ENCODE results near the gene GCH1. TPM values are rescaled to one million over a fixed set of nuclear protein-coding genes. Genes with fewer than 3 reads are reported as not detected.
"Not testable (repeated sequence)": the region's sequence is repeated elsewhere in the genome, so short reads cannot be mapped to it uniquely, and the experiment has no call there.

The GCH1 gene
- total RNA-seq, 1 donor from 2014 or later: 49.9 TPM

GRCh38 chr14:54803926-54804537 is 98.6 kb downstream of the GCH1 start:
- no peak for DNase-seq
- Mint-ChIP-seq H3K27ac (no peak overlapping the region), H3K36me3 (ENCODE audit: low read depth) (no peaks in the 10 kb centered on the region), H3K4me3 (no peak overlapping the region), H3K4me1 (peaks cover 4% of the 10 kb centered on the region), H3K27me3 (peaks cover 37% of the 10 kb centered on the region), H3K9me3 (no peaks in the 10 kb centered on the region)
- intact Hi-C loops (cut with micrococcal nuclease): loop anchor here (10.0 kb wide), 1 partner anchor 439 kb away; no protein-coding TSS in a partner anchor

GRCh38 chr14:54803396-54803795 is 99.2 kb downstream of the GCH1 start:
- Mint-ChIP-seq H3K9me3 (no peaks in the 10 kb centered on the region), H3K27me3 (peaks cover 39% of the 10 kb centered on the region), H3K36me3 (ENCODE audit: low read depth) (no peaks in the 10 kb centered on the region), H3K4me3 (no peak overlapping the region), H3K27ac (no peak overlapping the region), H3K4me1 (peaks cover 4% of the 10 kb centered on the region)
- intact Hi-C loops (cut with micrococcal nuclease): loop anchor here (10.0 kb wide), 1 partner anchor 439 kb away; no protein-coding TSS in a partner anchor
- no peak for DNase-seq

- intact Hi-C loops (cut with micrococcal nuclease): loop anchor here (10.0 kb wide), 1 partner anchor 437 kb away; no protein-coding TSS in a partner anchor
- H3K27me3 Mint-ChIP-seq: peaks cover 48% of the 10 kb centered on the region
- H3K9me3 Mint-ChIP-seq; H3K36me3 Mint-ChIP-seq (ENCODE audit: low read depth); DNase-seq; H3K27ac Mint-ChIP-seq; H3K4me3 Mint-ChIP-seq; H3K4me1 Mint-ChIP-seq: not testable (repeated sequence)
These were observed 101.1 kb downstream of the GCH1 start for GRCh38 chr14:54801482-54801881.

GRCh38 chr14:54798465-54799124 is 104.0 kb downstream of the GCH1 start:
- H3K4me1 Mint-ChIP-seq: no peaks in the 10 kb centered on the region
- DNase-seq: no peak
- no peak overlapping the region for H3K4me3 Mint-ChIP-seq
- H3K27ac Mint-ChIP-seq: no peak overlapping the region
- no peaks in the 10 kb centered on the region for H3K9me3 Mint-ChIP-seq
- no peaks in the 10 kb centered on the region for H3K36me3 Mint-ChIP-seq (ENCODE audit: low read depth)
- peaks cover 40% of the 10 kb centered on the region for H3K27me3 Mint-ChIP-seq
- intact Hi-C loops (cut with micrococcal nuclease): no loop called here

GRCh38 chr14:54797986-54798385 is 104.6 kb downstream of the GCH1 start:
- no peaks in the 10 kb centered on the region for H3K9me3 Mint-ChIP-seq
- H3K36me3 Mint-ChIP-seq (ENCODE audit: low read depth): no peaks in the 10 kb centered on the region
- H3K27ac Mint-ChIP-seq: no peak overlapping the region
- peaks cover 39% of the 10 kb centered on the region for H3K27me3 Mint-ChIP-seq
- no peak for DNase-seq
- no peaks in the 10 kb centered on the region for H3K4me1 Mint-ChIP-seq
- H3K4me3 Mint-ChIP-seq: no peak overlapping the region
- intact Hi-C loops (cut with micrococcal nuclease): no loop called here

GRCh38 chr14:54797556-54797955 is 105.1 kb downstream of the GCH1 start:
- Mint-ChIP-seq H3K36me3 (ENCODE audit: low read depth) (no peaks in the 10 kb centered on the region), H3K9me3 (no peaks in the 10 kb centered on the region), H3K27me3 (peaks cover 37% of the 10 kb centered on the region), H3K4me3 (no peak overlapping the region), H3K27ac (no peak overlapping the region), H3K4me1 (no peaks in the 10 kb centered on the region)
- intact Hi-C loops (cut with micrococcal nuclease): no loop called here
- DNase-seq: no peak

- Mint-ChIP-seq H3K9me3 (no peaks in the 10 kb centered on the region), H3K4me3 (no peak overlapping the region), H3K27ac (no peak overlapping the region), H3K4me1 (no peaks in the 10 kb centered on the region), H3K36me3 (ENCODE audit: low read depth) (no peaks in the 10 kb centered on the region), H3K27me3 (peaks cover 31% of the 10 kb centered on the region)
- DNase-seq: no peak
- intact Hi-C loops (cut with micrococcal nuclease): no loop called here
These were observed 105.7 kb downstream of the GCH1 start for GRCh38 chr14:54796961-54797360.

- no peak overlapping the region for H3K4me3 Mint-ChIP-seq
- H3K36me3 Mint-ChIP-seq (ENCODE audit: low read depth): no peaks in the 10 kb centered on the region
- H3K27ac Mint-ChIP-seq: no peak overlapping the region
- no peak for DNase-seq
- intact Hi-C loops (cut with micrococcal nuclease): no loop called here
- H3K27me3 Mint-ChIP-seq: peaks cover 12% of the 10 kb centered on the region
- no peaks in the 10 kb centered on the region for H3K4me1 Mint-ChIP-seq
- H3K9me3 Mint-ChIP-seq: no peaks in the 10 kb centered on the region
These were observed 107.8 kb downstream of the GCH1 start for GRCh38 chr14:54794796-54795195.

GRCh38 chr14:54794159-54794558 is 108.5 kb downstream of the GCH1 start:
- no peak overlapping the region for H3K27ac Mint-ChIP-seq
- H3K4me3 Mint-ChIP-seq: no peak overlapping the region
- DNase-seq: no peak
- no peaks in the 10 kb centered on the region for H3K4me1 Mint-ChIP-seq
- no peaks in the 10 kb centered on the region for H3K36me3 Mint-ChIP-seq (ENCODE audit: low read depth)
- no peaks in the 10 kb centered on the region for H3K9me3 Mint-ChIP-seq
- H3K27me3 Mint-ChIP-seq: peaks cover 11% of the 10 kb centered on the region
- intact Hi-C loops (cut with micrococcal nuclease): no loop called here

GRCh38 chr14:54792288-54792687 is 110.3 kb downstream of the GCH1 start:
- no peaks in the 10 kb centered on the region for H3K9me3 Mint-ChIP-seq
- H3K36me3 Mint-ChIP-seq (ENCODE audit: low read depth): no peaks in the 10 kb centered on the region
- H3K4me1 Mint-ChIP-seq: peaks cover 1% of the 10 kb centered on the region
- peaks cover 3% of the 10 kb centered on the region for H3K27me3 Mint-ChIP-seq
- DNase-seq: no peak
- intact Hi-C loops (cut with micrococcal nuclease): no loop called here
- no peak overlapping the region for H3K4me3 Mint-ChIP-seq
- H3K27ac Mint-ChIP-seq: no peak overlapping the region

Other genes starting within 250 kb of the GCH1 start
- 60.7 and 63.0 TPM in 2 replicates for gene WDHD1, start 124.3 kb upstream of the GCH1 start, total RNA-seq
- gene SOCS4, start 124.4 kb upstream of the GCH1 start, total RNA-seq: 36.4 and 39.6 TPM in 2 replicates
- gene MAPK1IP1L, start 148.8 kb upstream of the GCH1 start, total RNA-seq: 142 and 144 TPM in 2 replicates
- gene LGALS3, start 226.4 kb upstream of the GCH1 start, total RNA-seq: 11.1 and 12.2 TPM in 2 replicates